Activated CD4-positive, alpha-beta T cell treated with anti-CD3 and anti-CD28 coated beads, Interleukin-2, amount 50 U/mL, for 24 hours (primary cell): ENCODE data around the gene ETS1.
"Not testable (repeated sequence)": the region's sequence is repeated elsewhere in the genome, so short reads cannot be mapped to it uniquely, and the experiment has no call there.

Source experiments
- DNase-seq, 2 donors: peaks; one replicate each; pipeline ENCODE4 v3.0.0-alpha.2; 2020; ENCODE audit warnings: low read depth in 1 of 2, low spot score in 1 of 2

ETS1 gene

DNA sequence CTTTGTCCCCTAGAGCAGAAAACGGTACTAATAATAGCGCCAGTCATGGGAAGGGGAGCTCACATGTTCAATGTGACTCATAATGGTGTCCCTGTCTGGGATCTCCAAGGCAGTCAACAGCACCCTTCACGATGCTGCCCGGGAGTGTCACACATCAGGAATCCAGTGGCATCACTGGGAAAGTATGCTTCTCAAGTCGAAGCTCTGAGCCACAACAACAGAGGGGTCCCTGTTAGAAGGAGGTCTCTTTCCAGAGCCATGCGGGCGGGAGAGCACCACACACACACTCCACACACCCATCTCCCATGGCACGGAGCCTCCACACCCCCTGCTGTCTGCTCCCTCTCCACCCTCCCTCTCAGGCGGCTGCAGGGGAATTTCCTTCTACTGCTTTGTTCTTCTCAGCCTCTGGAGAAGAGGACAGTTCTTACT is 119.7 kb downstream of the ETS1 start:
- no peak for DNase-seq

DNA sequence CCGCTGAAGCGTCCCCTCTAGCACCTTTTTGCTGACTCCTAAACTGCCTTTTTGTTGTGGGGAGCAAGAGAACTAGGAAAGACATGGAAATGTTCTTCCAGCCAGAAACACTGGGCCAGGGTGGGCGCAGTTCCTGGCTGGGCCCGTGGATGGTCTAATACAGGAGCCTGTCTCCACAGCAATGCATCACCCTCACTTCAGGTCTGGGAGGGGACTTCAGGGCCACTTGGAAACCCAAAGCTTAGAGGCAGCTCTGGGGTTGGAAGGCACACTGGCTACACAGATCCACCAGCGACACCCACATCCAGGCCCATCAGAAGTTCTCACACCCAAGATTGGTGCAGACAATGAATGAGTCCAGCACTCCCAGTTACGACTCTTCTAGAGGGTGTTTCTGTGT is 120.3 kb downstream of the ETS1 start:
- no peak for DNase-seq

DNA sequence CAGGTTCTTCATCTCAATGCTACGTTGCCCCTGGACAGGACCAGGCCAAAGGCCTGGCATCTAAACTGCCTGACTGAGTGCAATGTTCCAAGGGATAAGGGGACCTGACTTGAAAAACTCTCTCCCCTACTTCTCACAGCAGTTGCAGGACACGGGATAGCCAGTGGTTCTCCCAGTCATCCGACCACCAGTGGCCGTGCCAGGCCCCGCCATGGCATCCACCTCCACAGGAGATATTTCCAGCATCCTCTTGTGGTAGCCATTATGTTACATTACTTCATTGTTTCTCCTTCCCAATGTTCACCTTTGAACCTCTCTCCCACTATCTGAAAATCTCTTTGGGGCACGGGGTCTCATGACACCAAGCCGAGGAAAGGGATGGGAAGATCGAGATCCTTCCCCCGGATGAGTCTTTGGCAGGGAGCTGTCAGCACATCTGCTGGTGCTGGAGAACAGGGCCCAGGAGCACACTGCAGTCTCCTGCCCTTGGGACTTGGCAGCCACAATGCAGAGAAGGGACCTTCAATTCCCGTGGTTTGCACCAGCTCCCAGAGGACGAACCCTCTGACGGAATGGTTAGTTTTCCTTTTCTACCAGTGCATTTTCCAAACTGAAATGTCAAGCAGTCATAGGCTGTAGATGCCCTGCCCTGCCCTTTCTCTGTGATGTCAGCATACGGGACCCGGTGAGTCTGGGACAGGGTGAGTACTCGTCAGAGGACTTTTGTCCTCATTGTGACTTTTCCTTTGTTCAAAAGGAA is 121.2 kb downstream of the ETS1 start:
- no peak for DNase-seq

DNA sequence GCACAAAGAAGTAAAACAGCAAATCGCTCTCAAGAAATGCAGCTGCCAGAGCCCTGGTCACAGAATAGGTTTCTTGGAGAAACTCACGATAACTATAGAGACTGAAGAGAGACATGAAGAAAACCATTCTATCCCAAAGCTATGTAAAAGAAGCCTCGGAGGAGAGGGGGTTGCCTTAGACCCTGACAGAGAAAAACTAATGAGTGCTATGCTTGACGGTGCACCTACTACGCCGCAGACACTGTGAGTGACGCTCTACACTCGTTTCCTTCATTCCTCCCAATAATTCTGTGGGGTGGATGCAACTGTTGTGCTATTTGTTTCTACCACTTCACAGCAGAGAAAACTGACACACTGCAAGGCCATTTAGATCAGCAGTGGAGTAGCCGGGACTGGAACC is 121.8 kb downstream of the ETS1 start:
- DNase-seq, result no peak

DNA sequence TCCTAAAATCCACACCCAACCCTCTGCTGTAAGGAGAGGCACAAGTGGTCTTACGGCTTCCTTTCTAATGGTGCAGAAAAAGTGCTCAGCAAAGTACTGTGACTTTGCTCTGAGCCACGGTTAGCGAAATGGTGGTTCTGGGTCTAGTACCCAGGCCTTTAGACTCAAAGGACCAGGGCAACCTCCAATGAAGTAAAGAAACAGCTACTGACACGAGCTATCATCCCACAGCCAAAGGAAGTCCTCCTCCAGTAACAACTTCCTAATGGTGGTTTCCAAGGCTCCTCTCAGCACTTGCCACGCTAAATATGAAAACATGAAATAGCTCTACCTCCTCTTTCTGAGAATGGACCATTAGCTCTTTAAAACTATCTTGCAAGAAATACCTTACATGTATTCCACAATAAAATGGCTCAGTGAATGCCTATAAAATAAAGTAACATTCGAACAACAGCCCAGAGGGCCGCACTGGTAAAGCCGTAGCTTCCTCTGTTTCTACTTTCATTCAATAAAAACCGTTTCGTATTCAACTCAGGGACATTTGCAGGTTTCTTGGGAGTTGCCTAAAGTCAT is 122.4 kb downstream of the ETS1 start:
- DNase-seq, result no peak

DNA sequence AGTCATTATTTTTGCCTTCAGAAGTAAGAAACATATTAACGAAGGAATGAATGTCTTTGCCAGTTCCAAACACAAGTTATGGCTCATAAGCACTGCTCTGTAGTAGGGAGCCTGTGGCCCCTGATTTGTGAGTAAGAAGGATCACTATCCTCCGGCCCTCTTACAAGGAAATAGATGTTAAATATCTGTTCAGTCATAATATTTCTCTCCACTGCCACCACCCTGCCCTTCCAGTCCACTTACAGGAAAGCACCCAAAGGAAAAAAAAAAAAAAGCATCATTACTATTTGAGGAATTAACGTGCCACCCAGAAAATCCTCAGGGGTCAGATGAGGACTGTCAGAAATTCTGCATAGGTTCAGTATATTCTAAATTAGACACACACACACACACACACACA is 123.4 kb downstream of the ETS1 start:
- DNase-seq, result no peak

DNA sequence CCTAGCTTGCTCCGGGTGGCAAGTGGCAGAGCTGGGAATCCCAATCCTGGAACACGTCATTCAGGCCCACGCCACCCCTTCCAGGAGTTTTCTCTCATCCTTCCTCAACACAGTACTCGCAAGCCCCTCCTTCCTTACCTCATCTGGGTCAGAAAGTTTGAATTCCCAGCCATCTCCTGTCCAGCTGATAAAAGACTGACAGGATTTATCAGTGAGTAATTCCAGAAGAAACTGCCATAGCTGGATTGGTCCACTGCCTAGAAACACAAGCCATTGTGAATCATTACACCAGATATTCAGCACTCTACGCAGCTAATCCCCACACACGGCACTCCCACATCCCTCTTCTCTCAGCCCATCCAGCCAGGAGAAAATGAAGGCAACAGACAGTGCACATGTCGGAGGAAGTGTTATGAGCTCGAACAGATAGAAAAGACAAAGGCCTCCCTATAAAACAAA is 124.0 kb downstream of the ETS1 start:
- no peak for DNase-seq

DNA sequence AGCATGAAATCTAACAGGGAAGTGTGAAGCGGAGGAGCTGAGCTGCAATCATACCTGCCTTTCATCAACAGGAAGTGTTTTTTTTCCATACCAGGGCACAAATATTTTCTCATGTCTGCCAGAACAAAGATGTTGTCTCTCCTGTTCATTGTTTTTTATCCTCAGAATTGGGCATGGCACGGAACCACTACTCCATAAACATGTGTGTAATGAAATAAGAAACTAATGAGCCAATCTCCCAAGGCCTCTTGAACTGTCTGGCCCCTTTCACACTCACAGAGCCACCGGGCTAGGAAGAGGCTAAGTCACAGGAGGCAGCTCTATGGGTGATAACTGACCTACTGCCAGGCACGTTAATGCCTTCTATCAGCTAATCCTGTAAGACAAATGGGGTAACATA is 124.4 kb downstream of the ETS1 start:
- DNase-seq, result no peak

DNA sequence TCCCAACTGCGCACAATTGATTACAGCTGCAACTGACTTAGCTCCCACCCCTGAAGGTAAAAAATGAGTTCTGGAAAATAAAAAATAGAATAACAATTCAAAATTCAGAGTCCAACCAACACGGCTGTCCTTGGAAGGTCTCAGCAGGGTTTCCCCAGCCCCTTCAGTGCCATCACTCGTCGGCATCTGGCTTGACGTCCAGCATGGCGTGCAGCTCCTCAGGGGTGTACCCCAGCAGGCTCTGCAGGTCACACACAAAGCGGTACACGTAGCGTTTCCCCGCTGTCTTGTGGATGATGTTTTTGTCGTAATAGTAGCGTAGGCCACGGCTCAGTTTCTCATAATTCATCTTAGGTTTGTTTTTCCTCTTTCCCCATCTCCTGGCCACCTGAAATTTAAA is 125.2 kb downstream of the ETS1 start:
- no peak for DNase-seq

DNA sequence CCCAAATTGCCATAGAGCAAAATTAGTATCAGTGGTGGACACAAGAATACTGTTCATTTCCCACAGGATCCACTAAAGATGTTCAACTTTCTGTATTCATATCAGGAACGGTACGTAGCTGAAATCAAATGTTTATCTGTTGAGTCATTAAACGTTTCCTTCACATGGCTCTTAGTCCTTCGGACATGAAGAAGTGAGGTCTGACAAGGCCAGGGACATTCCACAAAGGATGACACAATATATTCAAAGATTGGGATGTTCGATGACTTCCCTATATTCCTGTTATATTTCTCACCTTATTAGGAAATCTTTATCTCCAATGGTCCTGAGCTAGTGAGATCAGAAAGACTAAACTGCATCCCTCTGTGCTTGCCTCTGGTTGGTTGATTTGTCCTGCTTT is 129.0 kb downstream of the ETS1 start:
- no peak for DNase-seq

DNA sequence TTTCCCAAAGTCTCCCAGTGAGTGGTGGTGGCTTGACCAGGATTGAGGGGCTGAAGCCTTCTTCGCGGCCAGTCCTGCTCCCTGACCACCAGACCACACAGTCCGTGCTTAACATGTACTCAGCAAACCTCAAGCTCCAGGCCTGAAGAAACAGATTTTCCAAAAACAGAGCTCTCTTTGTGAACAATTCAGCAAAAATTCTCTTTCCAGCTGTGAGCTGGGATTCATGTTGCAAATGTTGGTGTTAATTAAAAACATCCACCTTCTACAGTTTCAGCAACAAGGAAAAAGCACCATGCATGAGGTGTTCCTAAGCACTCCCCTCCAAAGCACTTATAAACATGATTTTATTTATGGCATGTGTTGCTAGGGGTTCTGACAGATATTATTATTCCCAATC is 129.5 kb downstream of the ETS1 start:
- no peak for DNase-seq

DNA sequence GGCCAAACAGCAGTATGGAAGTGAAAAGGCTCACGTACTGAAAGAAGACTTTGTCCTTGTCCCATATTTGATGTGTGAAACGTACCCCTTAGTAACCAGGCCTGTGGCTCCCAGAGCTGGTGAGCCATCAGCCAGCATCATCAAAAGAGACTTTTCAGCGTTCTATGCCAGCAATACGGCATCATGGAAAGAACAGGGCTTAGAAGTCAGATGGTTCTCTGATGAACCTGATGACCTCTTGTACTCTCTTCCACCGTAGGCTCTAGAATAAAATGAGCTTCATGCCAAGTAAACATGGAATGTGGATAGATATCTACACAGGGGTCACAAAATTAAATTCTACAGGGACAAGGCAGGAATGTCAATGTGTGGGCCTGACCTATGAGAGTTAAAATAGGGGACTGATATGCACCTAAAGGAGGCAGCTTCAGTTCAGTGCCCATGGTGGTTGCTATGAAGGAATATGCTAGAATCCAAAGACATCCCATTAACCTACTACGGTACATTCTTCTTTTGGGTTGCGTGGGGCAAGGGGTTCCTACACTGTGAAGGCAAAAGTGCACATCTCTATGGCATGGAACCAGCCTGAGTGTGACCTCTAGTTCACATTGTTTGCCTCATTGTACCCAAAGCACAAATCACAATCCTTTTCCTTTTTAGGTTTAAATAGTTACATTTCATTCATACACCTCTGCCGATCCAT is 130.6 kb downstream of the ETS1 start:
- DNase-seq, result no peak

DNA sequence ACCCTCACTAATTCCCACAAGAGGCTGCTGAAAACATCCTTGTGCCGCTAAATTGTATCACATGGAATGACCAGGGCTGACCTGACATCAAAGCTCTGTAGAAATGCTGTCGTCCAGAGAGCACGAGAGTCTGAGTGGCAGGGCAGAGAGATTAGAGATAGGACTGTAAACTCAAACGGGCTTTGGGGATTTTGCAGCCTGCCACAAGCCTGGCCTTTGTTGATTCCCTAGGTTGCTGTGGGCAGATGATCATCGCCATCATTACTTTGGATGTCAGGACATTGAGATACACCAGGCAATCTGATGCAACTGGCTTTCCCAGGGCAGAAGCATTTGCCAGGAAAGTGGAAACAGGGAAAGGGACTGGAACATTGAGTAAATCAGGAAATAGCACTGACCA is 131.6 kb downstream of the ETS1 start:
- no peak for DNase-seq

DNA sequence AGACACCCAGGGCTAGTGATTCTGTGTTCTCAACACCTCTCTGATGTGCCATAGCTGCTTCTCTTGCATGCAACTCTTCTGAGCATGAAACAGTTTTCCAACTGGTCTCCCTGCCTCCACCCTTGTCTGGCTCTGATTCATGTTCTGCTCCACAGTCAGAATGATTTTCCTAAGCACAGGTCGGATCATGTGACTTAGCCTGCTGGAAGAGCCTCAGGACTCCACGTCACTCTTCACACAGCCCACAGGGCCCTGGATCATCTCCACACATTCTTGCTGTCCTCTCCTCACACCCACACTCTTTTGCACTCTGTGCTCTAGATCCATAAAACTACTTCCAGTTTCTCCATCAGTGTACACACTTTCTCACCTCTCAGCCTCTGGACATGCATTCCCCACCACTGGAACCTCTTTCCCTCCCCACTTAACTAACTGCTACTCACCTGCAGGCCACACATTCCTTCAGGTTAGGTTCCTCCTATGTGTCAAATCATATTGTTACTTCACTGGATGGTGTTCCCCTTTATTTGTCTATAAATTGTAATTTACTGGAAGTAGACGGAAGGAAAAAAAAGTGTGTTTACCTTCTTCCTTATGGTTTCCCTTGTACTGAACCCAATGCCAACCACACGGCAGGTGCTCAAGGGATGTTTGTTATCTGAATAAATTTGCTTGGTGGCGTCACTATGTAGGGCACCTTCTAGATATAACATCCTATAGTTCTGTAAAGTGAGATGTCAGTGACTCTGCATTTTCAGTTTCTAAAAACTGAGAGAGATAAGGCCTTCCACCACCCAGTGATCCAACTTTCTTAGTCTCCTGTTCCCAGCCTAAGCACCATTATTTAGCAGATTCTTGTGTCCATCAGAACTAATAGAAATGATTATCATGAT is 133.7 kb downstream of the ETS1 start:
- no peak for DNase-seq

DNA sequence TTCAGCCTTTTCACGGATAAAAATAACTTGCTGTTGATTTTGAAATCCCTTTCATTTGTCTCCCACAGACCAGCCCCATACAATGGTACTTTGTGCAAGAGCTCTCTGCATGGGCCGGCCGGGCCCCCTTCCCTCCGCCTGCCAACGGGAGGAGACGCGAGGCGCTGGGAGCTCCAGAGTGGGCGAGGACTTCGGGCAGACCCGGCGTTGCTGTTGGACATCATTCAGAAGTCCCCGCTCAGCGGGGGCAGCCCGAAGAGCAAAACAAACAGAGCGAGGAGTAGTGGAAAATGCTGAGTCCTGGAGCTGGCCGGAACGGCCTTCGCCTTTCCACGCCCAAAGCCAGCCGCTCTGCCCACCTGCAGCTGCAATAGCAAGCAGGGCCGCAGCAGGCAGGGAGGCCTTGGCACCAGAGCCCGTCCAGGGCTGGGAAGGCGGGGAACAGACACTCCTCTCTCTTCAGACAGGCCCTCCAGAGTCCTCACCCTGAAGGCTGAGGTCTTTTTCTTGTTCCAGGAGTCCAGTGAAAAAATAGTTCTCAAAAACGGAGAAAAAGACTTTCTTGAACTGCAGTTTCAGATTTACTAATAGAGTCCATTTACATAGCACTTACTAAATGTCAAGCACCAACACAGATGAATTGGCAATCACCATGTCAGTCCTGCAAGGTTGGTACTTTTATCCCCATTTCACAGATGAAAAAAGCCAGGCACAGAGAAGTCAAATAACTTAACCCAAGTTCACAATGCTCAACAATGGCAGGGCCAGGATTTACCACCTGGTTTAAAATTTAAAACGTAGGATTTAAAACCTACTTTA is 135.5 kb downstream of the ETS1 start:
- DNase-seq, result no peak

DNA sequence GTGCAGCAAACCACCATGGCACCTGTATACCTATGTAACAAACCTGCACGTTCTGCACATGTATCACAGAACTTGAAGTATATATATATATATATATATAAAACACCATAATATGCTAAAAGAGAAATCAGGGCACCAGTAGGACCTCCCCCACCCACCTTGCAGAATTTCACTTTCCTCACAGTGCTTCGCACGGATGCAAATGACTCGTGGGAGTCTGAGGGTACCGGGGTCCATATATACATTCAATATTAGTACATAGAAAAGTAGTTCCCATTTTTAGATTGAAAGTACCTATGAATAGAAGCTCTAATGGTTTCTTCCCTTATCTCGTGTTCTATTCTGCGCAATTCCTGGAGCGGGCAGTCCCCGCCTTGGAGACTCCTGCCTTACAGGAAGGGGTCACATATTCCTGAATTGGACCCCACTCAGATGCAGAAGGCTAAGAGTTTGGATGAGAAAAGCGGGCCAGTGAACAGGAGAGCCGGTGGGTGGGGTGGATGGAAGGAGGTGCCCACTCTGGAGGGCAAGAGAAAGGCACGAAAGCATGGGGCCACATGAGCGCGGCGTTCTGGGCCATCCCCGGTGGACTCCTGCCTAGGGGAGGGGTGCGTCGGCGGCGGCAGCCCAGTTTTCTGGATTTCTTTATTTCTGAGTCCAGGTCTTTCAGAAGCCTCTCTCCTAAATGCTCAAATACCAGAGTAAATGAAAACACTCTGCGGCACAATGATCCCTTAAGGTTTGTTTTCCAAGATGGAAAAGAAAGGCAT is 136.3 kb downstream of the ETS1 start:
- DNase-seq, result no peak

DNA sequence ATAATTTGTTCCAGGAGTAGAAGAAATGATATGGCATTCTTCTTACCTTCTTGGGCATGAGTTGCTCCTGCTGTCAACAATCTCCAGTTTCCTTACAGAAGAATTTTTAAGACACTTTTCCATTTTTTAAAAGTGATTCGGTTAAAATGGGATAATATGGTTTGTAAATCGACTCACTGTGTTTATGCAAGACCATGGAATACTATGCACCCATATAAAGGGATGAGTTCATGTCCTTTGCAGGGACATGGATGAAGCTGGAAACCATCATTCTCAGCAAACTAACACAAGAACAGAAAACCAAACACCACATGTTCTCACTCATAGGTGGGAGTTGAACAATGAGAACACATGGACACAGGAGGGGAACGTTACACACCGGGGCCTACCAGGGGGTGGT is 136.9 kb downstream of the ETS1 start:
- DNase-seq, result not testable (repeated sequence)

DNA sequence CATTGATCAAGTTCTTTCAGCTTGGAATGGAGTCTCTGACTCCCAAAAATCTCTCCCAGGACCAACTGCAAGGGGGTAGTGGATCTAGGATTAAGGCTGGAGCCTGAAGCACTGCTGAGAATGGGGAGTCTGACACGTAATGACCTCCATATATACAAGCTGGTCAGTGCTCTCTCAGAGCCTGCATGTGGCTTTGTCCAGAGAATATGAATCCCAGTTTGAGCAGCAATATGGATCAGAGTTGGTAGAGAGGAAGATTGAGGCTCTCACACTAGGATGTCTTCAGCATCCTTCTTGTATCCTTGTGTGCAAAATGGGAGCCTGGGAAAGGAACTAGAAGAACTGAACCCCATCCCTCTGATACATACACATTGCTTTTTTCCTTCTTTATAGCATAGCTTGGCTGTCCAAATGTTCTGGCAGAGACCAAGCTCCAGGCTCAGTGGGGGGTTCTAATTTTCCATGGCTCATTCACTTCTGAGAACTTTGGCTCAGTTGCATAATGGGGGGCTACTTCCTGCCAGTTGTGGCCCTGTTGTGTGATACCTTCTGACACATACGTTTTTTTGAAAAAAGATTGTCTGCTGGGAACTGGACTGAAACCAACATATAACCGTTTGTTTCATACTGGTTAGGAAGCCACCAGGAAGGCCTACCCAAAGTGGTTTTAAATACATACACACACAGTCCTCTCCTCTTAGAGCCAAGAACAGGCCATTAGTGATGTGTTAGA is 138.2 kb downstream of the ETS1 start:
- no peak for DNase-seq

DNA sequence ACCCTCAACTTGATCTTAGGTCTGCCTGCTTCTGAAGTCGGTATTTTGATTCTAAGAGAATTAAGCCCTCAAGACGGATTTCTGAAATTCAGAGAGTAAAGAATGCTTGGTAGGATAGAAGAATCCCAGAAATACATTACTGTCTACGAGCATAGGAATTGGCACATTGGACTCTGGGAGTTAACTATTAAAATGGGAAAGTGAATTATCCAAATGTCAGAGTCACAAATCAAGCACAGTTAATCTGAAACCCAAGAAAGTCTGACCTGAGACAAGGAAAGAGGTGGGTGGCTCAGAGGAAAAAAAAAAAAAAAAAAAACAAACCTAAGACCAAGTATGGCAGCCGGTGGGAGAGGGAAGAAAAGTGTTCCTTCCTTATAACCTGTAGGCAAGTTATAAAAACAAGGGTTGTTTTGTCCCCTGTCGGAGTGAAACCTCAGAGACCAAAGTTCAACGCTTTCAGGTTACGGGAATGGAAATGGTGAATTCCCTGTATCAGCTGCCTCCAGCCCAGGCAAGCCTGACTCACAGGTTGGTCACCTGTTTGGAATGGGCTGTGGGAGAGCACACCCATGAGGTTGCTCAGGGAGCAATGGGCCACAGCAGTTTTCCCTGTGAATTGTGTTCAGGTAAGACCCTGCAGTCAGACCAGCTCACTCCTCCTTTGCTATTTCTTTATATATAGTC is 139.0 kb downstream of the ETS1 start:
- DNase-seq, result no peak
